HL-60/S4 (cell line): ENCODE results near the gene EFCAB5.
"Not testable (repeated sequence)": the region's sequence is repeated elsewhere in the genome, so short reads cannot be mapped to it uniquely, and the experiment has no call there.

ENCODE experiments used
- in situ Hi-C: fragments of 300-500 bp; cut with MboI; formaldehyde crosslinking; loops from 2 replicates; pipeline ENCODE4 v1.14.3; 2022; ENCODE audit warnings: low sequenced_read_pairs

EFCAB5 gene

GRCh38 chr17:29931231-29931932, 10.1 kb upstream of the EFCAB5 start:
- in situ Hi-C loops = loop anchor here (5.0 to 25.0 kb wide), 2 partner anchors 124 to 294 kb away; no protein-coding TSS in a partner anchor

- in situ Hi-C loops = loop anchor here (5.0 to 25.0 kb wide), 2 partner anchors 126 to 296 kb away; no protein-coding TSS in a partner anchor
These were observed 8.1 kb upstream of the EFCAB5 start for GRCh38 chr17:29933379-29933778.

GRCh38 chr17:29935909-29936308, 5.5 kb upstream of the EFCAB5 start:
- in situ Hi-C loops = loop anchor here (25.0 kb wide), 1 partner anchor 299 kb away; no protein-coding TSS in a partner anchor

GRCh38 chr17:29936724-29937123, 4.7 kb upstream of the EFCAB5 start:
- in situ Hi-C loops = loop anchor here (25.0 kb wide), 1 partner anchor 299 kb away; no protein-coding TSS in a partner anchor

- in situ Hi-C loops = loop anchor here (25.0 kb wide), 1 partner anchor 308 kb away; no protein-coding TSS in a partner anchor
These were observed 3.8 kb downstream of the EFCAB5 start for GRCh38 chr17:29945281-29945680.

- in situ Hi-C loops = loop anchor here (25.0 kb wide), 1 partner anchor 311 kb away; no protein-coding TSS in a partner anchor
These were observed 7.2 kb downstream of the EFCAB5 start for GRCh38 chr17:29948448-29949215.

GRCh38 chr17:29949696-29950095, 8.3 kb downstream of the EFCAB5 start:
- in situ Hi-C loops = loop anchor here (25.0 kb wide), 1 partner anchor 312 kb away; no protein-coding TSS in a partner anchor

- in situ Hi-C loops = no loop called here
These were observed 13.0 kb downstream of the EFCAB5 start for GRCh38 chr17:29954405-29954804.

- in situ Hi-C loops = no loop called here
These were observed 14.8 kb downstream of the EFCAB5 start for GRCh38 chr17:29956225-29956624.

GRCh38 chr17:29957488-29957887, 16.1 kb downstream of the EFCAB5 start:
- in situ Hi-C loops = not testable (repeated sequence)

GRCh38 chr17:29958947-29959657, 17.7 kb downstream of the EFCAB5 start:
- in situ Hi-C loops = no loop called here

GRCh38 chr17:29959658-29960337, 18.4 kb downstream of the EFCAB5 start:
- in situ Hi-C loops = no loop called here

- in situ Hi-C loops = no loop called here
These were observed 21.2 kb downstream of the EFCAB5 start for GRCh38 chr17:29962656-29963055.

GRCh38 chr17:29968271-29968670, 26.8 kb downstream of the EFCAB5 start:
- in situ Hi-C loops = no loop called here

- in situ Hi-C loops = no loop called here
These were observed 30.8 kb downstream of the EFCAB5 start for GRCh38 chr17:29972277-29972676.

- in situ Hi-C loops = no loop called here
These were observed 31.6 kb downstream of the EFCAB5 start for GRCh38 chr17:29973005-29973404.

- in situ Hi-C loops = no loop called here
These were observed 36.4 kb downstream of the EFCAB5 start for GRCh38 chr17:29977836-29978235.

GRCh38 chr17:29980261-29980660, 38.8 kb downstream of the EFCAB5 start:
- in situ Hi-C loops = no loop called here

GRCh38 chr17:29982991-29983653, 41.7 kb downstream of the EFCAB5 start:
- in situ Hi-C loops = no loop called here

- in situ Hi-C loops = no loop called here
These were observed 55.0 kb downstream of the EFCAB5 start for GRCh38 chr17:29996458-29996857.
